Inferior parietal cortex (tissue), 1 donor: ENCODE measurements around the gene SDK1.

Experiments
- DNase-seq: peaks from one replicate; pipeline ENCODE4 v3.0.0-alpha.2; 2016; ENCODE audit errors: extremely low spot score

SDK1 gene

DNA sequence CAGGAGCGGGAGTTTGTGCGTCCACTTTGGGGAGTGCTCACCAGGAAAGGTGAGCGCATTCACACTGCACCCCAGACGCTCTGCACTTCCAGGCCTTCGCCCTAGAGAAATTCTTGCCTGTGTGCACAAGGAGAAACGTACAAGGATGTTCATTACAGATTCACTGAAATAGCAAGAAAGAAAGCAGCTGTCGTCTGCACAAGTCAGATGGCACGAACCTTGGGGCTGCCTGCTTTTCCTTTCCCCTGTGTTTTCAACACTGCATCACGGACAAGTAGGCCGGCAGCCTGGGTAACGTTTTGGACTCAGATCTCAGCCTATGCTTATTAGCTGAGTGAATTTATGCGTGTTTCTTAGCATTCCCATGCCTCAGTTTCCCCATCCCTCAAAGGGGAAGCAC is 834.2 kb downstream of the SDK1 start:
- no peak for DNase-seq

DNA sequence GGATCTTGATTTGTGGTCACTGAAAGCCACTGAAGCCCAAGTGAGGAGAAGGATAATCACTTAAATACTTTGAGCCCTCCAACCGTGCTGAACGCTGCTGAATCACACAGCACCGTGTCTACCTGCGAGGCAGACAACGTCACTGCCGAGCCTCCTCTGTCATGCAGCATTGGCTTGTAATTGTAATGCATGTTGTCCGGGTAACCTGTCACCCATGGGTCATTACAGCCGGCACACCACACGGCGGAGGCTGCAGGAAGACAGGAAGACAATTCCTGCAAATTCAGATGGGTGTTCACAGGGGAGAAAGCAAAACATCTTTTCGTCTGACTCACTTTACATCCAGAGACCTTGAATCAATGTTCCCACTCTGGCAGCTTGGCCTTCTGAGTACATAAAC is 835.0 kb downstream of the SDK1 start:
- DNase-seq: no peak

DNA sequence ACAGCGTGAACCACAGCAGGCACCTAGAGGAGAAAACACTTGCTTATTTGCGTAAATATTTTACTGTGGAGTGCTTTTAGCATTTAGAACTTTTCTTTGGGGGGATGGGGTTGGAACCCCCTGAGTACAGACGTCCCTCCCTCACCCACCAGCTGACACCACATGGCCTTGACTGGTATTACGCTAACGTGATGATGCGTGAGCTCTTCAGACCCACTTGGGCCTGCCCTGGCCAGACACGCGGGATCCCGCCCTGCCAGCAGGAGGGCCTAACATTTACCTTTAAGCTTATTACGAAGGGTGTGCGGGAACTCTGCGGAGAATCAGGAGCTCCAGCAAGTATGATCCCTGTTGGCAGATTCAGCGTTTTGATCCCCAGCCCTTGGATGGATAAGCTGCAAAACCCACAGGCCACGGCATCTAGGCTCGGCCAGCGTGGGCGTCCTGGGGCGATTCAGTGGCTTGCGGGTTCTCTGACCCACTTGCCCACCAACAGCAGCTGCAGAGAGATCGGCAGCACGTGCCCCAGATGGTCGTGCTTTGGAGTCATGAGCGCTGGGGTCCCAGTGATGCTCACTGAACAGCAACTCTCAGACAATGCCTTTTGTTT is 835.6 kb downstream of the SDK1 start:
- DNase-seq: no peak

DNA sequence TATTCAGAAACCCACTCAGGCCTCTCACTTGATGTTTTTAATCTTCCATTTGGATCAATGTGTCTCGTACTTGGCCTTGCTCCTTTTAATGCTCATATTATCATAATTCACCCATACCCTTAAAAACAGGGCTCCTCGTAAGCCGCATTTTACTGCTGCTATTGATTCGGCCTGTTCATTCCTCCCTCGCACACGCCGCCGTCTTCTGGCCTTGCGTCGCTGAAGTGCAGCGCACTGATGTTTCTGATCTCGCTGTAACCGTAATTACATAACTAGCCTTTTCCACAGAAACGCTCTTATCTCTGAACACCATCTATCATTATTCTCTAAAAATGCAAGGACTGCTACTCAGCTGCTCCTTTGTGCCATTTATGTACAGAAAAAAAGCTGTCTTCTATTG is 836.5 kb downstream of the SDK1 start:
- DNase-seq: no peak

DNA sequence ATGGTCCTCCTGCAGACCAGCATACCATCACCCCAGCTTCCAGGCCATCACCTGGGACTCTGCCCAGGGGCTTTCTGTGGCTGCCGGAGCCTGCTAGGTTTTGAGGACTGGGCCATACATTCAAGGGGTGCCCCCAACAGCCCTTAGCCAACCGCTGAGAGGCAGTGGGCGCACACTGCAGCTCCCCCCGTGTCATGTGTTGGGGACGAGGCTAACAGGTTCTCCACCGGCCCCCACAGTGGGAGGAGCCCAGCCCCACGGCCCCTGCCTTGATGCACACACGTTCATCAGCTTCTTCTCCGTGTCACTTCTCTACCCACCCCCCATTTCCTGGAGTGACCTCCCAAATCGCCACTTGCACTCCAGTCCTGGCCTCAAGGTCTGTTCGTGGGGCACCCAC is 837.8 kb downstream of the SDK1 start:
- DNase-seq: no peak

DNA sequence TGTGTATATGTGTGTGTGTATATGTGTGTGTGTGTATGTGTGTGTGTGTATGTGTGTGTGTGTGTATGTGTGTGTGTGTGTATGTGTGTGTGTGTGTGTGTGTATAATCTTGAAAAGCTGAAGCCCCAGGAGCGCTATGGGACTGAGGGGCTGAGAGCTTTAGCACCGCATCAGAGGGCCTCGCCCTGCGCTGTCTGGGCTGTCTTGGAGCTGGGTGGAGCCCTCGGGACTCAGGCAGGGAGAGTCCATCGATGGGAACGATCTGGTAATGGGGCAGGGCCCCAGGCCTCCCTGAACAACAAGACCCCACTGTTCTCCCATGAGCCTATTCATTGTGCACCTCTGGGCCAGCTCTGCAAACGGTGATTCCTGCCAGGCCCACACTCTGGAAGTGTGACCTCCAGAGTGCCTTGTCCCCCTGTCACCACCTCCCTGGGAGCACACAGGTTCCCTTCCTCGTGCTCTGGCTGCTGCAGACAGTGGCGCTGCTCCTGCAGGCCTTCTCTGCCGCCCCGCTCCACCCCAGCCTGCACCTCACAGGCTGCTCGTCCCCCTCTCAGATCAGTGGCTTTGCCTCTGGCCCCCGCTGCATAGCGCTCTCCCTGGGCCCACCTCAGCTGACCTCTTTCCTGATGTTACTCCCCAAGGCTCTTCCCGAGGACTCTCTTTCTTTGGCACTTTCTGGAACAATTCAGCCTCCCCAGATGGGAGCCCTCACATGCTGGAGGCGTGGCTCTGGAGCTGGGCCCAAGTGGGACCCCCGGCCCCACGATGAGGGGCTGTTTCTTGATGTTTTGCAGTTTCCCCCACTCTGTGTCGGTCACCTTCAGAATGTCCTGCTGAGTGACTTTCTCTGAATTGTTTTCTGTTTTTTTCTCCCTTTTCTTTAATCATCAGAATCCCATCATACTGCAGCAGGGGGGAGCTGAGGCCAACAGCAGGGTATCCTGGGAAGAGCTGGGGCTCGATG is 838.9 kb downstream of the SDK1 start:
- no peak for DNase-seq

DNA sequence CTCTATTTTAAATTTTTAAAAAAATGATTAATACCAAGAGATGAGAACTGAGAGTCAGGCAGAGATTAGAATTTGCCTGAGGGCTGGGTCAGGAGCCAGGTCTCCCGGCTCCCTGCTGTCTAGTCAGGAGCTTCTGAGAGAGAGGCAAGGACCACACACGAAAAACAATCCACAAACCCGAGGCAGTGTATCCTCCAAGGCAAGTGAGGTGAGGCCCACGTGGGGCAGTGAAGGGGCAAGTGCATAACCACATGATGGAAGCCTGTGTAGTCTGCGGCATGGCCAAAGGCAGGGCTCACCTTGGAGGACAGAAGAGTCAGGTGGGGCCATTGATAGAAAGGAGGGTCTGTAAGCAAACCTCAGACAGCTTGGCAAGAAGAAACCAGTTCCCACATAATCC is 839.9 kb downstream of the SDK1 start:
- DNase-seq: no peak

DNA sequence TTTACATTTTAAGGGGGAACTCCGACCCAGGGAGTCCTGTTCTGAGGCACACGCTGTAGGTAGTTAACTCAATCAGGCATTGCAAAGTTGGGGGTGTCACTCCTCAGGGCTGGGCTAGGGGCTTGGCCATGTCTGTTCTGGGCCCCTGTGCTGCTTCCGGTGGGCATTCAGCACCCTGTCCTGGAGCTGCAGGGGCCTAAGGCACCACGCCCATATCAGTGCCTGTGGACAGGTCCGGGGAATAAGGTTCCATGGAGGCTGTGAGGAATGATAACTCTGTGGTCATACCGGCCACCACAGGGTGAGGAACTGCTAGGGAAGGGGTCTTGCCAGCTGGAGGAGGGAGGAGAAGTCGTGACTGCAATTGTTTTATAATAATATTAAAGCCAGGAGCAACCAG is 842.0 kb downstream of the SDK1 start:
- DNase-seq: no peak

DNA sequence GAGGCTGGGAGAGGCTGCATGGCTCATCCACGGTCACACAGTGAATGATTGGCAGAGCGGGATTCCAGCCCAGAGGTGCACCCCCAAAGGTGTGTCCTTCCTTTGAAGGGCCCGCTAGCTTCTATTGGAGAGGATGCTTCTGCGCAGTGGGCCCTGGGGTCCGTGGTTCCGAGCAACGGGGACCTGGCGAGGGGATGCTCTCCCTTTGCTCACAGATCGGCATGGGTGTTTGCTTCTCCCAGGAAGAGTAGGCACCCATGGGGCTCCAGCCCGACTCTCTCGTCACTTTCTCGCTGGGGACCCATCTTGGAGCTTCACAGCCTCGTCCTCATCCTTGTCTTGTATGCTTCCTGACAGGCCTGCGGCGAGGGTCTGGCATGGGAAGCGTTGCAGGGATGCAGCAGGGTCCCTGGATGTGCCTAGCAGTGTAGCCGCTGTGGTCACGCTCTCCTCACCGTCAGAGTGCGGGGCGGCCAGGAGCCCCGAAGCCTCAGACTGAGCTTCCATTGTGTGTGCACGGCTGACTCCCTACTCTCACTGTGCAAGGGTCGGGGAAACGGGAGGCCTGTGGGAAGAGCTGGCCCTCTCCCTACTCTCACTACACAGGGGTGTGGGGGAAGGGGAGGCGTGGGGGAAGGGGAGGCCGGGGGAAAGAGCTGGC is 842.6 kb downstream of the SDK1 start:
- DNase-seq: no peak

DNA sequence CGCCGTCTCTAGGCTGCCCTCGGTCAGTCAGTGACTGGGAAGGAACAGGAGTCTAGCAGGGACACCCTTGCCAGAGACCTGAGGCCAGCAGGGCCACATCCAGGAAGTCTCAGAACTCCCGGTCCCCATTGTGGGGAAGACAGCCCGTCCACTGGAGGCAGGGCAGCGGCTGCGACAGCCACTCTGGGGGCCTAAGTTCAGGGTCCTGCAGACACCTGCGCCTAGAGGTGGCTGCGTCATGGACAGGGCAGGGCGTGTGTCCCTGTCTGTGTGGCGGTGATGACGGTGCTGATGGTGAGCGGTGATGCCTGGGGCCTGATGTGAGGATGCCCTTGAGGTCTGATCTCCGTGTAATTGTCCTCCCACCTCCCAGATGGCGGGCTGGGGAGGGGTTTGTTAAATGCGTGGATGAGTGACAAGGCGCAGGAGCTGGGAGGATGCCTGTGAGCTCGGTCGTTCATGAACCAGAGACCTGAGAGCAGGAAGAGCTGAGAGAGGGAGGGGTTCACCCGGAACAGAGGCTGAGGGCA is 843.2 kb downstream of the SDK1 start:
- DNase-seq: no peak

DNA sequence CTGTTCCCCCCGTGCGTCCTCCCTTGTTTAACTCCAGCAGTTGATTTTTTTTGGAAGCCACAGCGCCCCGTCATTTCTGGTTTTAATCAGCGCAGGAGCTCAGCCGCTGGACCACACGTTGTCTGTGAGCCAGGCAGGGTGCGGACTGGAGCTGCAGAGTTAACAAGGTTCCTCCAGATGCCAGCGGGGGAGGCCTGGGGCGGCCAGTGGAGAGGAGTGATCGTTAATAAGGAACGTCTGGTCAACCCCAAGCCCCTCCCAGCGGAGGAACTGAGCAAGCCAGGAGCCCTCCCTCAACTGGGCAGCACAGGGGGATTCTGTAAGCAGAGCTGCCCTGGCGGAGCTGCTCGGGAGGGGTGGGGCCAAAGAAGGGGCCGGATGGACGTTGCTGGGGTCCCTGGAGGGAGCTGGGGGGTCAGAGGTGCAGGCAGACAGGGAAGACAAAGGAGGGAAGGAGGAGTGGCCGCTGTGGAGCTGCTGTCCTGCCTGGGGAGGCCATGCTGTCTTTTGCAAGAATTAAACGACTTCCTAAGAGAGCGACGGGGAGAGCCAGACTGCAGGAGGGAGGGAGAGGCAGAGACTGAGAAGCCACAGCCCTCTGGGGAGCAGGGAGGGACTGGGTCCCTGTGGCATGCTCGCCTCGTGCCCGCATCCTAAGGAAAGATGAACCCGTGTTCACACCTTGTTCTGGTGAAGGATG is 843.9 kb downstream of the SDK1 start:
- DNase-seq: no peak

DNA sequence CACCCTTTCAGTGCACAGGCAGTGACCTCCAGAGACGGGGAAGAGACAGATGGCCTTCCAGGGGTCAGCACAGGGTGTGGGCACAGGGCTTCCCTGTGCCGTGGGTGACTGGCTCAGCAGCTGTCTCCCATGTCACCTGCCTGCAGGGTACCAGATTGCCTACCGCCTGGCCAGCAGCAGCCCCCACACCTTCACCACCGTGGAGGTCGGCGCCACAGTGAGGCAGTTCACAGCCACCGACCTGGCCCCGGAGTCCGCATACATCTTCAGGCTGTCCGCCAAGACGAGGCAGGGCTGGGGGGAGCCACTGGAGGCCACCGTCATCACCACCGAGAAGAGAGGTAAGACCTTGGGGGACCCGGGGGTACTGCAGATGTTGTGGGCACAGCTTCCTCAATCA is 844.5 kb downstream of the SDK1 start:
- no peak for DNase-seq

DNA sequence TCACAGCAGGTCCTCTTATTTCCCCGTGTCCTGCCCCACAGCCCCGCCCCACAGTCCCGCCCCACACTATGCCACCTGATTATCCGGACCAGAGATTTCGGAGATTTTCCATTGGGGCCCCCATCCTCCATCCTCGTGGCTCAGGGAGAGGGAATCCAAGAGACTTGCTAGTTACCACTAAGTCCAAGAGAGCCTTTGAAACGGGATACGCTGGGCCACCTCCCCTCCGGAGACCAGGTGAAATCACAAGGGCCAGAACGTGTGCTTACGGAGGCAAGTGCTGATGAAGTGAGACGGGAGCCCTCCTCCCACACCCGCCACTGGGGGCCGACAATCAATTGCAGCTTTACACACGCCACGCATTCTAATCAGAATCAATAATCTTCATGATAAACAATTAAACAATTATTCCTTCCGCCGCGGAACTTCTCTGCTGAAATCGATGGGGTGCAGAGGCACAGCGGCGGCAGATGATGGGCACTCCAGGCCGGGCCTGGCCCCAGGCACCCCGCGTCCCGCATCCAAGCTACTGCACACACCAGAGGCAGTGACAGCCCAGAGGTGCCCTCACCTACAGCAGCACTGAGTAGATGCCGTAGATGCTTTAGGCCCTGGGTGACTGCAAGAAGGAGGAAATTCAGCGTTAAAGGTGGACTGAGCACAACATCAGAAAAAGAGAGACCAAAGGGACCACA is 847.0 kb downstream of the SDK1 start:
- DNase-seq: no peak

DNA sequence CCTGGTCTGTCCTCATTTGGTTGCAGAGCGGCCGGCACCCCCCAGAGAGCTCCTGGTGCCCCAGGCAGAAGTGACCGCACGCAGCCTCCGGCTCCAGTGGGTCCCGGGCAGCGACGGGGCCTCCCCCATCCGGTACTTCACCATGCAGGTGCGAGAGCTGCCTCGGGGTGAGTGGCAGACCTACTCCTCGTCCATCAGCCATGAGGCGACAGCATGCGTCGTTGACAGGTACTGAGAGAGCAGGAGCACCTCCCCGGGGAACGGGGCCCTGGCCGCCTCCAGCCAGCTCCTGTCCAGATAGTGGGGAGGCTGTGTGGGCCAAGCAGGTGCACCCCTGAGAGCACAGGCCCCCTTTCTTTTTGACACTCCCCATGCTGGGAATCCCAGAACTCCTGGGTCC is 848.2 kb downstream of the SDK1 start:
- DNase-seq: no peak

DNA sequence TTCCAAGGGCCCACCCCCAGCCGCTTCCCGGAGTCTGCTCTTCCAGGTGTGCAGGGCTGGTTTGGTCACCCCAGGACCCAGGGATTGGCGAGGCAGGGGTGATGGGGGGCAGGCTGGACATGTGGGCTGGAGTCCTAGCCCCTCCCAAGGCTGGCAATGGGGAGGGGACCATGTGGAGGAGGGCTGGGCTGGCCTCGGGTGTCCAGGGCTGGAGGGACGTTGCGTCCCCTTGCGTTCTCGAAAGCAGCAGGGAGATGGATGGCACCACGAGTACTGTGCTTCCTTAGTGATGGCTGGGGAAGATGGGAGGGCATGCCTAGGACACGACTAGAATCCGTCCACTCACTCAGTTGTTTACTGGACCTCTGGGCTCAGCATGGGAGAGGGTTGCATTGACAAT is 848.6 kb downstream of the SDK1 start:
- no peak for DNase-seq

DNA sequence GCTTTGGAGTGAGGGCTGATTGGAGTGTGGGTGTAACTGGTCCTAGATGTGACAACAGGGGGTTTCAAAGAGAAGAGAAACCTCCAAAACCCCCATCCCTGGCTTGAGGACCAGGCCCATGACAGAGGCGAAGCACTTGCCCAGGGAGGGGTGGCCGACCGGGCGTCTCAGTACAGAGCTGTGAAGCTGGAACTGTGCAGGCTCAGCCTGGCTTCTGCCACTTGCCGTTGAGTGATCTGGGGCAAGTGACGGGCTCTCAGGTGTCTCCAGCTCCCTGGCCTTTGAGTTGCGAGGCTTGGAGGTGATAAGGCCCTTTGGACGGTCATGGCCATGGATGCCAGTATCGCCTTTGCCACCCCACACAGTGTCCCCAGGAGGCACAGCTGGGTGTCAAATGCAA is 849.7 kb downstream of the SDK1 start:
- DNase-seq: no peak

DNA sequence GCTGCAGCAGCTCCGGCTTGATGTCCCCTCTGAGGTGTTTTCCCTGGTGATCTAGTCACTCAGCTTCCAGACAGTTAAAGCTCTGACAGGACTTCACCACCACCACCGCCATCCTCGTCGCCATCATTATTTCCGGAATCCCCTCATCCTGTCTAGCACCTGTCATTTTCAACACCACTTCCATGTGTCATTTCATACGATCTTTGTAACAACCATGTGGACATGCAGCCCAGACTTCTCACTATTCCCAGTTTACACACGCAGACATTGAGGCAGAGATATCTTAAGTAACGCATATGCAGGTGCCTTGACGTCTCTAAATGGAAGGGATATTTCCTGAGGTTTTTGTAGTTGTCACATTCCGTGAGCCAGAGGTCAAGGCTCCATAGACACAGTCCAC is 850.5 kb downstream of the SDK1 start:
- DNase-seq: no peak

DNA sequence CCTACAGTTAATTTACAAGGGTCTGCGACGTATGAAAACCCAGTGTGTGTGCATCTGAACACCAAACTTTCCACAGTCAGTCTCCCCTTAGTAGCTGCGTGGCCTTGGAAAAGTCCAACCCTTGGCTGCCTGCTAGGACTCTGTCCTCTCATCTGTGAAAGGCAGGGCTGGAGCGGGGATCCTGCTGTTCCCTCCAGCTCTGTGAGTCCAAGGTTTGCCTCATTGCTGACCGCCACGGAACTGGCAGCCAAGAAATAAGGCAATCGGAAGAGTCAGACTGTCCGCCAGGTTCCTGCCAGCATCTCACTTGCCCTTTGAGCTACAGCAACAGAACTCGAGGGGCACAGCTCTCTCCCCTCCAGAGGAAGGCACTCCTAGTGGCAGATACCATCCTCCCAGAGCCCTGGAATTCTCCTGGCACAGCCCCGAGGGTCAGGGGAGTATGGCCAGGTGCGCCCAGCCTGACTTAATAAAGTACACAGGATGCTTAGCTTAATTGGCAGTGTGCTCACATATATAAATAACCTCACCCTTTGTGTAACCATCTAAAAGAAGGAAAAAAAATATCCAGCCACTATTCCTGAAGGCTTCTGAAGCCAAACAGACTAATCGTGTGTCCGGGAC is 851.0 kb downstream of the SDK1 start:
- no peak for DNase-seq

DNA sequence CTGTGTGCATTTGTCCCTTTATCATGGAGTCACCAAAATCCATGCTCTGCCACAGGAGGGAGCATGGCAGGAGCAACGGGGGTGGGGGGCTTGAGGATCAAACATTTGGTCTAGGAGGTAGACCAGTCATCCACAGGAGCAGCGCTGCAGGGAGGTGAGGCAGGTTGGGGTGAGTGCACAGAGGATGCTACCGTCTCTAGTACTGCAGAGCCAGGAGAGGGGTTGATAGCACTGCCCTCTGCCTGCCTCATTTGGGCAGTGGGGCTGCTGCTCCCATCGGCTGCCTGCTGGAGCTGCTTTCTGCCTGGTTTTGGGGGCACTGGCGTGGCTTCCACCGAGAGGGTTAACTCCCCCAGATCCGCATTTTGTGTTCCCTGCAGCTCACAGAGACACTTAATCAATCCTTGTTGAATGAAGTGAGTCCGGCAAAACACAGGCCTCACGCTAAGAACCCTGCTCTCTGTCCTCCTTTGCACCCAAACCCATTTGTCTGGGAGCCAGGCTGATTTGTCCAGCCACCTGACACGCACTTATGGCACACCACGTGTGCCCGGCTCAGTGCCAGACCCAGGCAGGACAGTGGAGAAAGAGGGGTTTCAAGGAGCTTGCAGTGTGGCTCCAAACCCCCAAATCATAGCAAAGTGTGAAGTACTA is 854.0 kb downstream of the SDK1 start:
- DNase-seq: no peak

DNA sequence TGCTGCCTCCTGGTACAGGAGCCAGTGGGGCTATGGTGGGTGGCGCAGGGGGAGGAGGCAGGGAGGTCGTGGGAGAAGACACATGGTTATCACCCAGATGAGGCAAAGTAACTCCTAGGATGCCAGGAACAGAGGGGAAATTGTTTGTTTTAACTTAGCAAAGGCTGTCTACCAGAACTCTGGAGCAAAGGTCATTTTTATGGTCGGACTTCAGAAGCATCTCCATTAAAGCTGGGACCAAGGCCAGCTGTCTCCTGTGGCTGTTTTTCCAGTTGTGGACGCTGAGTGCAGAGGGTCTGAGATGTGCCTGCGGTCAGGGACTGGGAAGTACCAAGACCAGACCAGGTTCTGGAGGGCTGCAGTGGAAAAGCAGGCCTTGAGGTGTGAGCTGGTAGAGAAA is 855.1 kb downstream of the SDK1 start:
- no peak for DNase-seq
